K562 (cell line): ENCODE measurements around the gene LRGUK. TPM values are rescaled to one million over a fixed set of nuclear protein-coding genes. Genes with fewer than 3 reads are reported as not detected.

Source experiments
- ATAC-seq: fragments of 200-7000 bp; cut with Tn5 transposase; 3 replicates; pipeline ENCODE4 v1.9.1; 2020; ENCODE audit warnings: moderate library complexity
- BruUV-seq: library from RNA; stranded (reverse); fragments of 400-500 nt; replicated peaks from 2 replicates; lab custom pipeline; 2021; lab: Mats Ljungman, UMichigan
- CTCF ChIA-PET: fragments of 300-600 bp; formaldehyde crosslinking; extraction: SDS; loops from one replicate; lab custom pipeline; 2021; ENCODE audit warnings: low intra/inter-chr PET ratio; lab: Yijun Ruan, JAX
- POLR2A ChIA-PET: fragments of 300-600, 350-650 bp; sonication (Branson Sonifier 250); formaldehyde crosslinking; extraction: SDS; loops from one replicate; lab custom pipeline; 2021; ENCODE audit warnings: antibody characterized with exemption, inconsistent platforms; lab: Yijun Ruan, JAX
- DNase-seq, 4 experiments: peaks; one replicate each; pipeline versions ENCODE4 v3.0.0 to v3.0.0-alpha.2; 2011 to 2018; ENCODE audit warnings: low spot score in 3 of 4, mixed read lengths in 3 of 4; ENCODE audit errors: extremely low read depth in 1 of 4
- FAIRE-seq: peaks from 2 replicates; lab custom pipeline; 2011; peaks lifted over from hg19 to GRCh38; lab: Jason Lieb, UNC
- H2AFZ ChIP-seq: 2 replicates; pipeline ENCODE4 v1.6.0; 2011; ENCODE audit warnings: low read depth, low read length, control low read depth, inconsistent platforms
- H3K27ac ChIP-seq: fragments of 200-600 bp; 3 replicates; pipeline ENCODE4 v1.8.0; 2011; ENCODE audit warnings: low read depth, mild to moderate bottlenecking, control low read depth, inconsistent platforms, low read length, moderate library complexity, mixed read lengths; ENCODE audit errors: extremely low read depth
- H3K27me3 ChIP-seq, 2 experiments: fragments of 300-600 bp in 1 of 2; 2 replicates in 1 of 2; 3 replicates in 1 of 2; pipeline versions ENCODE4 v1.6.0 to v1.8.0; 2011; ENCODE audit warnings: inconsistent platforms in 2 of 2, low read length in 2 of 2, mild to moderate bottlenecking in 1 of 2, mixed read lengths in 1 of 2, moderate library complexity in 1 of 2; ENCODE audit not compliant: control insufficient read depth in 2 of 2, insufficient read depth in 2 of 2
- H3K36me3 ChIP-seq: fragments of 300-600 bp; 3 replicates; pipeline ENCODE4 v1.8.0; 2011; ENCODE audit warnings: mild to moderate bottlenecking, low read length, inconsistent platforms; ENCODE audit not compliant: control insufficient read depth, insufficient read depth
- H3K4me1 ChIP-seq, 2 experiments: fragments of 200-600 bp in 1 of 2; replicated peaks in 1 of 2; 2 replicates in 1 of 2; 3 replicates in 1 of 2; pipeline versions ENCODE4 v1.5.1 to v1.8.0; 2011; ENCODE audit warnings: inconsistent platforms in 2 of 2, low read length in 2 of 2, mild to moderate bottlenecking in 1 of 2, mixed read lengths in 1 of 2, moderate library complexity in 1 of 2; ENCODE audit not compliant: control insufficient read depth in 2 of 2, insufficient read depth in 2 of 2
- H3K4me2 ChIP-seq: 2 replicates; pipeline ENCODE4 v1.6.1; 2011; ENCODE audit warnings: low read length, control low read depth, inconsistent platforms, mixed read lengths; ENCODE audit not compliant: insufficient read depth
- H3K4me3 ChIP-seq: fragments of 200-600 bp; sonication (generic), shearing (Covaris generic); 2 replicates; pipeline ENCODE4 v1.5.1; 2016; ENCODE audit warnings: control low read depth, inconsistent platforms
- H3K79me2 ChIP-seq: fragments of 200-600 bp; 3 replicates; pipeline ENCODE4 v1.8.0; 2011; ENCODE audit warnings: low read length, inconsistent platforms; ENCODE audit not compliant: control insufficient read depth, insufficient read depth
- H3K9ac ChIP-seq, 2 experiments: 2 replicates each; pipeline versions ENCODE4 v1.6.0 to v1.6.1; 2011; ENCODE audit warnings: low read depth in 2 of 2, low read length in 2 of 2, control low read depth in 1 of 2, inconsistent platforms in 1 of 2, mild to moderate bottlenecking in 1 of 2, mixed read lengths in 1 of 2; ENCODE audit not compliant: insufficient read depth in 1 of 2
- H3K9me1 ChIP-seq: one replicate; pipeline ENCODE4 v1.6.0; 2011; ENCODE audit warnings: inconsistent platforms, mild to moderate bottlenecking, low read length, moderate library complexity; ENCODE audit not compliant: control insufficient read depth, insufficient read depth
- H3K9me3 ChIP-seq: replicated peaks from 2 replicates; pipeline ENCODE4 v1.5.1; 2011; ENCODE audit warnings: low read depth, low read length, inconsistent platforms; ENCODE audit not compliant: control insufficient read depth, insufficient read depth
- H4K20me1 ChIP-seq: replicated peaks from 2 replicates; pipeline ENCODE4 v1.6.1; 2011; ENCODE audit warnings: low read length, inconsistent platforms, mixed read lengths; ENCODE audit not compliant: control insufficient read depth, insufficient read depth
- PKNOX1 ChIP-seq: fragments of 450-650 bp; IDR thresholded peaks from 2 replicates; pipeline ENCODE4 v1.6.1; 2016
- SNAPC5 ChIP-seq: fragments of 250-450 bp; sonication (Bioruptor Pico); IDR thresholded peaks from 2 replicates; pipeline ENCODE4 v1.8.0; 2021; ENCODE audit warnings: moderate library complexity, mild to moderate bottlenecking, inconsistent platforms
- SPI1 ChIP-seq: IDR thresholded peaks from 2 replicates; pipeline ENCODE4 v1.6.1; 2011; ENCODE audit warnings: low read depth, low read length, control low read depth, borderline replicate concordance
- ZBTB43 ChIP-seq: sonication (generic); formaldehyde crosslinking; IDR thresholded peaks from 2 replicates; pipeline ENCODE4 v1.8.0; 2023; ENCODE audit warnings: mild to moderate bottlenecking, missing genetic modification reagents
- WGBS: fragments of 100-300 bp; shearing (Covaris generic); methylation state at CpG from one replicate; pipeline ENCODE4 v1.1.6; 2016; ENCODE audit warnings: low coverage, mixed read lengths; ENCODE audit not compliant: insufficient coverage; ENCODE audit errors: missing lambda C conversion rate; 5-methylcytosine and 5-hydroxymethylcytosine counted together
- in situ Hi-C: fragments of 300-500 bp; cut with MboI; formaldehyde crosslinking; loops from 4 replicates; pipeline ENCODE4 v1.15.0; 2018; ENCODE audit warnings: inconsistent platforms, mixed read lengths
- intact Hi-C: fragments of 100-400 bp; cut with micrococcal nuclease; formaldehyde crosslinking; loops from 2 replicates; pipeline ENCODE4 v1.14.2; 2022
- polyA plus RNA-seq, 8 experiments: library from polyadenylated mRNA; depleted of rRNA in 4 of 8; stranded (reverse) in 5 of 8; unstranded in 3 of 8; fragments of >200 nt; fragmentation: Nextera tagmentation in 2 of 8; fragmentation: Illumina TruSeq in 1 of 8; extraction: Ambion mirVana in 2 of 8; extraction: Trizol in 1 of 8; gene quantifications; 2 replicates each; pipeline versions ENCODE4 v1.2.1 to v1.2.3, GENCODE V29; 2011 to 2014; ENCODE audit warnings: inconsistent platforms in 1 of 8, missing spikeins in 1 of 8
- total RNA-seq, 7 experiments: library from RNA; depleted of rRNA in 6 of 7; stranded (reverse); fragments of >200 nt in 6 of 7; fragmentation: Illumina TruSeq in 2 of 7; extraction: Trizol in 2 of 7; gene quantifications; 2 replicates each; pipeline versions ENCODE4 v1.2.1 to v1.2.3, GENCODE V29; 2011 to 2021; ENCODE audit warnings: low replicate concordance in 1 of 7

Gene LRGUK
- total and polyA plus RNA-seq, 9 of the 15 experiments (the other 6 are each of a cell fraction or from before 2014, with no cell fraction given) = 0.04 to 0.33 (median 0.18) TPM

DNA sequence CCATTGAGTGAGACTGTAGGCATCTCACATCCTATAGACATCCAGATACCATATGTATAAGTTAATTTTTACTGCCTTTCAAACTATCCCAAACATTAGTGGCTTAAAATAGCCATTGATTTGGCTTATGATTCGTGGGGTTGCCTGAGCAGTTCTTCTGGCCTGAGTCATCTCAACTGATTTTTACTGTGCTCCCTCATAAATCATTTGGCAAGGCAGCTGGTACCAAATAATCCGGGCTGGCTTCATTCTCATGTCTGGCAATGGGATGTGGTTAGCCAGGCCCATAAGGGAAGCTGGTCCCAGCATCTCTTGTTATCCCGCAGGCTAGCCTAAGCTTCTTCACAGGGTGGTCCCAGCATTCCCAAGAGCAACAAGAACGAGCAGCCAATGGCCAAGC lies 6.7 kb upstream of the LRGUK start:
- intact Hi-C loops (no loop called here), in situ Hi-C loops (no loop called here)
- 2% methylated on average over 4 of the region's 4 CpGs for WGBS
- H3K4me3 ChIP-seq = no peak overlapping the region
- H3K36me3 ChIP-seq = no peaks in the 10 kb centered on the region
- BruUV-seq = no TSS peak
- H3K27ac ChIP-seq = no peak overlapping the region
- H3K4me1 ChIP-seq = no peaks in the 10 kb centered on the region
- no peaks in the 10 kb centered on the region for H4K20me1 ChIP-seq
- FAIRE-seq (no peak), ATAC-seq (no peak), DNase-seq (no peak)
- ChIA-PET CTCF (no interaction called here), POLR2A (no interaction called here)
- no peaks in the 10 kb centered on the region for H3K9me3 ChIP-seq
- H3K9ac ChIP-seq = no peak overlapping the region
- H2AFZ ChIP-seq = no peak overlapping the region
- TF ChIP-seq PKNOX1 (peak; percentile 17; the same call in 1 of the 2 replicates), ZBTB43 (CRISPR knock-in tag) (no peak)
- peaks cover 3 to 8% of the 10 kb centered on the region in 2 experiments; a peak in 2 of 5 replicates for H3K27me3 ChIP-seq
- no peaks in the 10 kb centered on the region for H3K9me1 ChIP-seq
- H3K79me2 ChIP-seq = no peaks in the 10 kb centered on the region
- H3K4me2 ChIP-seq = no peak overlapping the region

- Histone ChIP-seq H4K20me1 (no peaks in the 10 kb centered on the region), H2AFZ (no peak overlapping the region)
- BruUV-seq = no TSS peak
- intact Hi-C loops = no loop called here
- TF ChIP-seq SNAPC5 (CRISPR knock-in tag) (no peak), SPI1 (peak; percentile 70; the same call in 1 of the 2 replicates)
- TF ChIP-seq, all 486 proteins: peak for 1
- H3K4me3 ChIP-seq = no peak overlapping the region
- ChIA-PET POLR2A (no interaction called here), CTCF (no interaction called here)
- H3K9ac ChIP-seq = no peak overlapping the region
- H3K79me2 ChIP-seq = no peaks in the 10 kb centered on the region
- H3K27ac ChIP-seq = no peak overlapping the region
- no peak for DNase-seq
- H3K4me2 ChIP-seq = no peak overlapping the region
- no peaks in the 10 kb centered on the region for H3K36me3 ChIP-seq
- peaks cover 3 to 8% of the 10 kb centered on the region in 2 experiments; a peak in 2 of 5 replicates for H3K27me3 ChIP-seq
- no peaks in the 10 kb centered on the region for H3K9me1 ChIP-seq
- H3K4me1 ChIP-seq = peaks cover under 1 to 4% of the 10 kb centered on the region in 2 experiments; a peak in 2 of 5 replicates
- in situ Hi-C loops = no loop called here
- WGBS = 0% methylated on average over 3 of the region's 3 CpGs
- no peak for ATAC-seq
- FAIRE-seq = no peak
- no peaks in the 10 kb centered on the region for H3K9me3 ChIP-seq
Observed at GRCh38 chr7:134121632-134122139, 5.5 kb upstream of the LRGUK start.
